Activated T-helper 17 cell treated with anti-CD3 and anti-CD28 coated beads, Interleukin-2, amount 50 U/mL, for 72 hours (primary cell): ENCODE measurements around the gene NIPBL. TPM values are rescaled to one million over a fixed set of nuclear protein-coding genes. Genes with fewer than 3 reads are reported as not detected.
A peak's percentile ranks its signal among the peaks of the same experiment; 100 is the strongest.

Source experiments
- ATAC-seq: fragments of 150-1000 bp; cut with Tn5 transposase; replicated peaks from 2 replicates; pipeline ENCODE4 v1.10.0; 2021; ENCODE audit warnings: mild to moderate bottlenecking, moderate library complexity
- H3K27ac Mint-ChIP-seq: one replicate; pipeline ENCODE4 v1.8.0; 2022; ENCODE audit warnings: mixed read lengths
- H3K27me3 Mint-ChIP-seq: one replicate; pipeline ENCODE4 v1.8.0; 2022; ENCODE audit warnings: mixed read lengths
- H3K36me3 Mint-ChIP-seq: one replicate; pipeline ENCODE4 v1.8.0; 2022; ENCODE audit warnings: low read depth, mild to moderate bottlenecking, mixed read lengths
- H3K4me1 Mint-ChIP-seq: one replicate; pipeline ENCODE4 v1.8.0; 2022; ENCODE audit warnings: mixed read lengths
- H3K4me3 Mint-ChIP-seq: one replicate; pipeline ENCODE4 v1.8.0; 2022; ENCODE audit warnings: mild to moderate bottlenecking, mixed read lengths
- H3K9me3 Mint-ChIP-seq: one replicate; pipeline ENCODE4 v1.8.0; 2022; ENCODE audit warnings: mixed read lengths
- total RNA-seq, 2 donors: library from RNA; stranded (reverse); gene quantifications; one replicate each; pipeline ENCODE4 v1.2.3, GENCODE V29; 2022

NIPBL gene
- total RNA-seq, 2 donors from 2014 or later, result 48.3 to 50.9 TPM

GRCh38 chr5:37110135-37110534 is 233.6 kb downstream of the NIPBL start:
- H3K9me3 Mint-ChIP-seq, result no peaks in the 10 kb centered on the region
- no peak overlapping the region for H3K4me3 Mint-ChIP-seq
- peaks cover 5% of the 10 kb centered on the region for H3K27me3 Mint-ChIP-seq
- ATAC-seq, result no peak
- H3K27ac Mint-ChIP-seq, result no peak overlapping the region
- peaks cover 48% of the 10 kb centered on the region for H3K36me3 Mint-ChIP-seq
- peaks cover 27% of the 10 kb centered on the region for H3K4me1 Mint-ChIP-seq

GRCh38 chr5:37111426-37112382 is 235.1 kb downstream of the NIPBL start:
- ATAC-seq, result peak; percentile 77
- Mint-ChIP-seq H3K4me3 (peak overlapping the region; percentile 62), H3K27ac (peak overlapping the region; percentile 86), H3K27me3 (peaks cover 5% of the 10 kb centered on the region), H3K9me3 (no peaks in the 10 kb centered on the region), H3K36me3 (peaks cover 43% of the 10 kb centered on the region), H3K4me1 (peaks cover 27% of the 10 kb centered on the region)

DNA sequence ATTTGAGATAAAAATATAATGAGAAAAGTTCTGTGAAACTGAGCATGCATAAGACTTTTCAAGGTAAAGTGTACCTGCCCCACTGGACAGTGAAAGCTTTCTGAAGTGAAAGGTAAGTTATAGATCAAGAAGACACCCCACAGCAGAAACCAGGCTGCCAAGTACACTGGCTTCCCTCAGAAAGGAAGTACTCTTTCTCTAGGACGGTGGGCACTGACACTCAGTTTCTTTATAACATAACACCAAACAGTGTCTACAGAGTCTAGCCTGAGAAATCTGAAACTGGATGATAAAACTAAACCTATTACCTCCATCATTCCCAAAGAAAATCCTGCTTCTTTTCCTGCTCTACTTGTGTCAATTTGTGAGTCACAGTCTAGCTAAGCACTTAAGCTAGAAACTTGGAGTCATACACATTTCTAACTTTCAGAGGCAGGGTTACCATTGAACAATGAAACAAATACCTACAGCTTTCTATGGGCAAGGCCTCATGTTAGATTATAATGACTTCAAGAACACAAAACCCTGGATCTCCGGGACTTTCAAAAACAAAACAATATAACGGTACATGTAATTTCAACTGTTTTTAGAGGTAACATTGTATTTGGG is 235.9 kb downstream of the NIPBL start:
- Mint-ChIP-seq H3K36me3 (peaks cover 36% of the 10 kb centered on the region), H3K27me3 (peaks cover 5% of the 10 kb centered on the region), H3K27ac (peak overlapping the region; percentile 86), H3K4me3 (peak overlapping the region; percentile 62), H3K4me1 (peaks cover 27% of the 10 kb centered on the region), H3K9me3 (no peaks in the 10 kb centered on the region)
- ATAC-seq, result peak; percentile 78
